B cell (primary cell): ENCODE results near the gene PRDM5. TPM values are rescaled to one million over a fixed set of nuclear protein-coding genes. Genes with fewer than 3 reads are reported as not detected.

Experiments
- ATAC-seq: fragments of 200-7000 bp; cut with Tn5 transposase; one replicate; pipeline ENCODE4 v1.10.0; 2021; ENCODE audit warnings: low read depth, mild to moderate bottlenecking, moderate number of reproducible peaks, moderate library complexity
- CTCF ChIA-PET: fragments of 350-600 bp; sonication (Branson Sonifier 250); formaldehyde crosslinking; loops from one replicate; lab custom pipeline; 2021; ENCODE audit warnings: antibody characterized with exemption, inconsistent platforms; lab: Charles Lee
- POLR2A ChIA-PET: fragments of 350-600 bp; sonication (Branson Sonifier 250); formaldehyde crosslinking; loops from one replicate; lab custom pipeline; 2021; ENCODE audit warnings: antibody characterized with exemption; lab: Charles Lee
- DNase-seq: peaks from one replicate; pipeline ENCODE4 v3.0.0; 2013
- H2AFZ ChIP-seq: 2 replicates; pipeline ENCODE4 v1.6.1; 2012; ENCODE audit warnings: mild to moderate bottlenecking, low read depth, low read length; ENCODE audit not compliant: insufficient read depth, poor library complexity, severe bottlenecking
- H3K27ac ChIP-seq, 2 donors: 1 replicate in 1 of 2; 2 replicates in 1 of 2; pipeline ENCODE4 v1.5.1; 2012 to 2013; ENCODE audit warnings: low read length in 2 of 2, mild to moderate bottlenecking in 2 of 2, moderate library complexity in 1 of 2
- H3K27me3 ChIP-seq, 4 experiments: fragments of 200-600 bp in 1 of 4; sonication (generic) in 1 of 4; replicated peaks in 1 of 4; 1 replicate in 2 of 4; 2 replicates in 2 of 4; pipeline versions ENCODE4 v1.6.1 to v1.7.0; 2013 to 2016; ENCODE audit warnings: low read length in 3 of 4, mild to moderate bottlenecking in 2 of 4, mixed read lengths in 1 of 4, moderate library complexity in 1 of 4; ENCODE audit not compliant: insufficient read depth in 4 of 4, control insufficient read depth in 3 of 4; ENCODE audit errors: control extremely low read depth in 1 of 4
- H3K36me3 ChIP-seq, 2 experiments: replicated peaks in 1 of 2; 1 replicate in 1 of 2; 2 replicates in 1 of 2; pipeline versions ENCODE4 v1.6.1 to v1.7.1; 2013; ENCODE audit warnings: low read length in 1 of 2; ENCODE audit not compliant: insufficient read depth in 2 of 2, control insufficient read depth in 1 of 2; ENCODE audit errors: control extremely low read depth in 1 of 2, extremely low read depth in 1 of 2
- H3K4me1 ChIP-seq, 2 donors: fragments of 200-600 bp in 1 of 2; sonication (generic) in 1 of 2; 1 replicate in 1 of 2; 2 replicates in 1 of 2; pipeline versions ENCODE4 v1.5.1 to v1.6.1; 2013 to 2017; ENCODE audit warnings: low read length in 2 of 2; ENCODE audit not compliant: control insufficient read depth in 2 of 2, insufficient read depth in 2 of 2
- H3K4me2 ChIP-seq: replicated peaks from 2 replicates; pipeline ENCODE3; 2012; ENCODE audit warnings: mild to moderate bottlenecking, low read depth, low read length; ENCODE audit not compliant: poor library complexity, severe bottlenecking
- H3K4me3 ChIP-seq, 5 experiments: fragments of 200-600 bp in 1 of 5; sonication (generic) in 1 of 5; 1 replicate in 3 of 5; 2 replicates in 2 of 5; pipeline versions ENCODE4 v1.5.1 to v1.7.0; 2011 to 2016; ENCODE audit warnings: low read length in 4 of 5, mild to moderate bottlenecking in 4 of 5, low read depth in 2 of 5, control low read depth in 1 of 5, moderate library complexity in 1 of 5; ENCODE audit not compliant: insufficient read depth in 1 of 5; ENCODE audit errors: control extremely low read depth in 1 of 5, extremely low read depth in 1 of 5
- H3K79me2 ChIP-seq: fragments of 200-600 bp; sonication (generic); one replicate; pipeline ENCODE4 v1.6.0; 2016; ENCODE audit warnings: low read length; ENCODE audit not compliant: control insufficient read depth, insufficient read depth
- H3K9ac ChIP-seq: fragments of 200-600 bp; sonication (generic); 2 replicates; pipeline ENCODE4 v1.6.1; 2017; ENCODE audit warnings: mild to moderate bottlenecking, low read length, moderate library complexity
- H3K9me3 ChIP-seq, 3 donors: one replicate each; pipeline versions ENCODE4 v1.6.1 to v1.7.1; 2013; ENCODE audit warnings: low read length in 2 of 3; ENCODE audit not compliant: control insufficient read depth in 2 of 3, insufficient read depth in 1 of 3; ENCODE audit errors: control extremely low read depth in 1 of 3
- H4K20me1 ChIP-seq: 2 replicates; pipeline ENCODE4 v1.6.0; 2012; ENCODE audit warnings: mild to moderate bottlenecking, low read length; ENCODE audit not compliant: insufficient read depth, control insufficient read depth, poor library complexity, severe bottlenecking
- H3K27ac Mint-ChIP-seq: one replicate; pipeline ENCODE4 v1.8.0; 2021; ENCODE audit warnings: mixed read lengths
- H3K27me3 Mint-ChIP-seq: one replicate; pipeline ENCODE4 v1.8.0; 2021; ENCODE audit warnings: mixed read lengths
- H3K4me1 Mint-ChIP-seq: one replicate; pipeline ENCODE4 v1.8.0; 2021; ENCODE audit warnings: mixed read lengths
- H3K4me3 Mint-ChIP-seq: one replicate; pipeline ENCODE4 v1.8.0; 2021; ENCODE audit warnings: mixed read lengths
- H3K9me3 Mint-ChIP-seq: one replicate; pipeline ENCODE4 v1.8.0; 2022; ENCODE audit warnings: mixed read lengths; ENCODE audit not compliant: insufficient read depth
- CTCF ChIP-seq: fragments of 200-600 bp; IDR thresholded peaks from one replicate; pipeline ENCODE4 v1.8.0; 2022; ENCODE audit warnings: antibody characterized with exemption, mild to moderate bottlenecking
- EZH2 ChIP-seq: IDR thresholded peaks from 2 replicates; pipeline ENCODE4 v1.6.1; 2012; ENCODE audit warnings: borderline replicate concordance, low read depth, mild to moderate bottlenecking, moderate library complexity, low read length; ENCODE audit not compliant: insufficient read depth, poor library complexity, severe bottlenecking
- WGBS: methylation state at CpG from one replicate; pipeline ENCODE4 v1.1.5; 2013; ENCODE audit warnings: missing lambda C conversion rate; ENCODE audit not compliant: insufficient coverage; 5-methylcytosine and 5-hydroxymethylcytosine counted together
- intact Hi-C: fragments of 100-400 bp; cut with micrococcal nuclease; formaldehyde crosslinking; loops from one replicate; pipeline ENCODE4 v1.10.0; 2022
- polyA plus RNA-seq: library from polyadenylated mRNA; depleted of rRNA; stranded (reverse); fragments of >200 nt; gene quantifications from 2 replicates; pipeline ENCODE4 v1.2.3, GENCODE V29; 2012
- total RNA-seq, 2 donors: library from RNA; stranded (reverse); fragments of 120-200 nt in 1 of 2; gene quantifications; 1 replicate in 1 of 2; 2 replicates in 1 of 2; pipeline versions ENCODE4 v1.2.3 to v1.2.4, GENCODE V29; 2013 to 2022

Gene PRDM5
- total and polyA plus RNA-seq, 2 donors (not counting 1 experiment from before 2014, with no cell fraction given): not detected

GRCh38 chr4:120874792-120875774, 47.4 kb downstream of the PRDM5 start:
- peaks cover 0 to 3% (median 0%) of the 10 kb centered on the region in 3 donors for H3K9me3 ChIP-seq
- intact Hi-C loops: no loop called here
- H3K27me3 ChIP-seq: no peaks in the 10 kb centered on the region
- WGBS: 93% methylated on average over 4 of the region's 4 CpGs
- H2AFZ ChIP-seq: no peak overlapping the region
- no peaks in the 10 kb centered on the region for H3K36me3 ChIP-seq
- no peaks in the 10 kb centered on the region for H3K27me3 Mint-ChIP-seq
- no peak overlapping the region for H3K4me2 ChIP-seq
- no peak overlapping the region for H3K9ac ChIP-seq
- H4K20me1 ChIP-seq: no peaks in the 10 kb centered on the region
- no peaks in the 10 kb centered on the region for H3K4me1 Mint-ChIP-seq
- no peak overlapping the region for H3K4me3 ChIP-seq
- TF ChIP-seq EZH2: no peak
- no peak for TF ChIP-seq CTCF
- DNase-seq (no peak), ATAC-seq (no peak)
- H3K27ac ChIP-seq: no peak overlapping the region
- H3K4me3 Mint-ChIP-seq: no peak overlapping the region
- POLR2A ChIA-PET: no interaction called here
- no peaks in the 10 kb centered on the region for H3K79me2 ChIP-seq
- H3K27ac Mint-ChIP-seq: no peak overlapping the region
- H3K4me1 ChIP-seq: no peaks in the 10 kb centered on the region
- peaks cover 4% of the 10 kb centered on the region for H3K9me3 Mint-ChIP-seq
- CTCF ChIA-PET: no interaction called here

GRCh38 chr4:120873554-120873953, 49.0 kb downstream of the PRDM5 start:
- POLR2A ChIA-PET: no interaction called here
- H3K9ac ChIP-seq: no peak overlapping the region
- no CpG with 5 or more reads among the region's 1 CpG for WGBS
- peaks cover 0 to 3% (median 0%) of the 10 kb centered on the region in 3 donors for H3K9me3 ChIP-seq
- H3K27ac ChIP-seq: no peak overlapping the region
- no peaks in the 10 kb centered on the region for H4K20me1 ChIP-seq
- H3K4me2 ChIP-seq: no peak overlapping the region
- TF ChIP-seq CTCF (no peak), EZH2 (no peak)
- H2AFZ ChIP-seq: no peak overlapping the region
- CTCF ChIA-PET: no interaction called here
- H3K79me2 ChIP-seq: no peaks in the 10 kb centered on the region
- no peak for ATAC-seq
- H3K4me1 ChIP-seq: no peaks in the 10 kb centered on the region
- no peak for DNase-seq
- no peaks in the 10 kb centered on the region for H3K27me3 ChIP-seq
- no peaks in the 10 kb centered on the region for H3K27me3 Mint-ChIP-seq
- peaks cover under 1% of the 10 kb centered on the region for H3K9me3 Mint-ChIP-seq
- H3K4me1 Mint-ChIP-seq: no peaks in the 10 kb centered on the region
- H3K36me3 ChIP-seq: no peaks in the 10 kb centered on the region
- H3K4me3 Mint-ChIP-seq: no peak overlapping the region
- no peak overlapping the region for H3K4me3 ChIP-seq
- no peak overlapping the region for H3K27ac Mint-ChIP-seq
- intact Hi-C loops: no loop called here
